Neural cell (in vitro differentiated cells): ENCODE results near the gene ARF1. TPM values are rescaled to one million over a fixed set of nuclear protein-coding genes. Genes with fewer than 3 reads are reported as not detected.

Source experiments
- H2AFZ ChIP-seq: fragments of 200-600, 300-800 bp; sonication (generic), shearing (Covaris generic); 2 replicates; pipeline ENCODE4 v1.6.0; 2014; ENCODE audit warnings: low read depth, mild to moderate bottlenecking, antibody characterized with exemption, low read length, moderate library complexity
- H3F3A ChIP-seq: fragments of 200-600 bp; shearing (Covaris generic); 2 replicates; pipeline ENCODE4 v1.6.1; 2016; ENCODE audit warnings: mild to moderate bottlenecking, moderate library complexity, mixed read lengths, antibody characterized with exemption, low read length; ENCODE audit not compliant: insufficient read depth, poor library complexity, severe bottlenecking
- H3K27ac ChIP-seq: fragments of 200-600, 300-800 bp; sonication (generic), shearing (Covaris generic); 2 replicates; pipeline ENCODE4 v1.5.1; 2014; ENCODE audit warnings: mild to moderate bottlenecking, low read length, moderate library complexity
- H3K27me3 ChIP-seq: fragments of 300-800, 200-600 bp; sonication (generic), shearing (Covaris generic); 2 replicates; pipeline ENCODE4 v1.6.0; 2014; ENCODE audit warnings: mild to moderate bottlenecking, low read depth, low read length, moderate library complexity; ENCODE audit not compliant: insufficient read depth
- H3K36me3 ChIP-seq: fragments of 300-800, 200-600 bp; sonication (generic), shearing (Covaris generic); 2 replicates; pipeline ENCODE4 v1.5.1; 2014; ENCODE audit warnings: mild to moderate bottlenecking, antibody characterized with exemption, low read length, moderate library complexity; ENCODE audit not compliant: insufficient read depth
- H3K4me2 ChIP-seq: fragments of 300-800, 200-600 bp; sonication (generic), shearing (Covaris generic); 2 replicates; pipeline ENCODE4 v1.6.0; 2014; ENCODE audit warnings: mild to moderate bottlenecking, low read length
- H3K4me3 ChIP-seq: fragments of 300-800, 200-600 bp; sonication (generic), shearing (Covaris generic); 2 replicates; pipeline ENCODE4 v1.5.1; 2014; ENCODE audit warnings: mild to moderate bottlenecking, low read length, moderate library complexity
- H3K79me2 ChIP-seq: fragments of 200-600 bp; shearing (Covaris generic); replicated peaks from 2 replicates; pipeline ENCODE4 v1.6.0; 2014; ENCODE audit warnings: mild to moderate bottlenecking, low read length, moderate library complexity; ENCODE audit not compliant: insufficient read depth
- H3K9ac ChIP-seq: fragments of 300-800, 200-600 bp; sonication (generic), shearing (Covaris generic); 2 replicates; pipeline ENCODE4 v1.6.1; 2016; ENCODE audit warnings: mild to moderate bottlenecking, low read length, mixed read lengths
- H3K9me2 ChIP-seq: fragments of 200-600 bp; shearing (Covaris generic); 2 replicates; pipeline ENCODE4 v1.6.1; 2016; ENCODE audit warnings: mild to moderate bottlenecking, low read length, mixed read lengths; ENCODE audit not compliant: insufficient read depth
- H3K9me3 ChIP-seq: fragments of 200-600, 300-800 bp; sonication (generic), shearing (Covaris generic); 2 replicates; pipeline ENCODE4 v1.6.1; 2016; ENCODE audit warnings: mild to moderate bottlenecking, mixed run types, low read length, moderate library complexity, mixed read lengths
- H4K20me1 ChIP-seq: fragments of 200-600 bp; shearing (Covaris generic); 2 replicates; pipeline ENCODE4 v1.6.1; 2016; ENCODE audit warnings: mild to moderate bottlenecking, mixed run types; ENCODE audit not compliant: insufficient read depth
- CTCF ChIP-seq: fragments of 450-650 bp; IDR thresholded peaks from 2 replicates; pipeline ENCODE4 v1.5.1; 2014; ENCODE audit warnings: antibody characterized with exemption, mild to moderate bottlenecking, moderate library complexity; ENCODE audit not compliant: poor library complexity, severe bottlenecking
- EP300 ChIP-seq: fragments of 450-650 bp; conservative IDR thresholded peaks from 2 replicates; pipeline ENCODE4 v1.6.1; 2014; ENCODE audit warnings: antibody characterized with exemption, mild to moderate bottlenecking, moderate library complexity; ENCODE audit not compliant: poor library complexity, severe bottlenecking
- EZH2 ChIP-seq: fragments of 200-600, 300-800 bp; shearing (Covaris generic), sonication (generic); IDR thresholded peaks from 2 replicates; pipeline ENCODE4 v1.6.1; 2014; ENCODE audit warnings: antibody characterized with exemption, low read length, borderline replicate concordance, mild to moderate bottlenecking; ENCODE audit not compliant: insufficient read depth, poor library complexity, severe bottlenecking
- MXI1 ChIP-seq: fragments of 450-650 bp; conservative IDR thresholded peaks from 2 replicates; pipeline ENCODE4 v1.6.1; 2014; ENCODE audit warnings: antibody characterized with exemption, mild to moderate bottlenecking; ENCODE audit not compliant: poor library complexity, severe bottlenecking
- POLR2AphosphoS5 ChIP-seq: IDR thresholded peaks from 2 replicates; pipeline ENCODE4 v1.6.1; 2012
- RAD21 ChIP-seq: fragments of 450-650 bp; conservative IDR thresholded peaks from 2 replicates; pipeline ENCODE4 v1.6.1; 2014; ENCODE audit warnings: antibody characterized with exemption, mild to moderate bottlenecking, moderate library complexity
- REST ChIP-seq: IDR thresholded peaks from 2 replicates; pipeline ENCODE4 v1.6.1; 2012; ENCODE audit warnings: borderline replicate concordance
- SMC3 ChIP-seq: fragments of 450-650 bp; conservative IDR thresholded peaks from 2 replicates; pipeline ENCODE4 v1.6.1; 2014; ENCODE audit warnings: antibody characterized with exemption, mild to moderate bottlenecking, moderate library complexity; ENCODE audit not compliant: poor library complexity
- TAF1 ChIP-seq: IDR thresholded peaks from 2 replicates; pipeline ENCODE4 v1.6.1; 2012; ENCODE audit warnings: low read depth
- polyA plus RNA-seq: library from polyadenylated mRNA; depleted of rRNA; stranded (reverse); fragments of >200 nt; gene quantifications from 2 replicates; pipeline ENCODE4 v1.2.3, GENCODE V29; 2014

ARF1 gene
- polyA plus RNA-seq, 1 donor from 2014 or later: 168 TPM

DNA sequence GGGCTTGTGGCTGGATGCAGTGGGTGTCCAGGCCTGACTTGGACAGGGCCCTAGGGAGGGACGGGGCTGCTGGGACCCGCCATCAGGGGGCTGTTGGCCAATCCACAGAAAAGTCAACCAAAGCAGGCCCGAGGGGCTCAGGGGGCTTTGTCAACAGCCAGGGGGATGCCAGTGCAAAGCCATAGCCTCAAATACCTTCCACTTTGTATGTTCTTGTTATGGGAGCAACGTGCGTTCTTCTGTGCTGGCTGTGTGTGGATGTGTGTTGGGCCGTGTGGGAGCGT is 35.4 kb upstream of the ARF1 start:
- Histone ChIP-seq H3K27ac (no peak overlapping the region), H3K9ac (no peak overlapping the region), H3K36me3 (no peaks in the 10 kb centered on the region), H3K9me2 (no peaks in the 10 kb centered on the region), H3F3A (no peaks in the 10 kb centered on the region), H3K4me3 (no peak overlapping the region), H2AFZ (no peak overlapping the region), H3K4me2 (no peak overlapping the region), H3K79me2 (no peaks in the 10 kb centered on the region), H4K20me1 (no peaks in the 10 kb centered on the region), H3K27me3 (no peaks in the 10 kb centered on the region), H3K9me3 (no peaks in the 10 kb centered on the region)
- TF ChIP-seq CTCF (no peak), SMC3 (no peak), REST (no peak), TAF1 (no peak), EZH2 (no peak), RAD21 (no peak)

DNA sequence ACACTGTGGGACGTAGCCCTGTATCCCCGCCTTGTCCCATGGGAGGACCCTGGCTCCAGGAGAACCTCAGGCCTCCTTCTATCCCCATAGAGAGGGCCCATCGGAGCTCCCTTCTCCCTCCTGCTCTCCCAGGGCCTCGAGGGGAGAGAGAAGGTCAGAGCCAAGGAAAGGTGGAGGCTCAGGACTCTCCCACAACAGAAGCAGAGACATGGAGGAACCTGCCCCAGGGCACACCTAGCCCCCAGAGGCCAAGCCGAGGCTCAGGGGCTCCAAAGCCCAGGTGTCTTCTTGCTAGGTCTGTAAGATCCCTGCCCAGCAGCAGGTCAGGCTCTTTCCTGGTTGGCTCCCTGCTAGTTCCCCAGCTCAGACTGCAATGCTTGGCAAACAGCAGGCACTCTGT is 34.4 kb upstream of the ARF1 start:
- no peak overlapping the region for H3K4me3 ChIP-seq
- H3F3A ChIP-seq: no peaks in the 10 kb centered on the region
- H3K4me2 ChIP-seq: no peak overlapping the region
- H3K9ac ChIP-seq: no peak overlapping the region
- H3K27ac ChIP-seq: no peak overlapping the region
- no peaks in the 10 kb centered on the region for H3K9me2 ChIP-seq
- no peaks in the 10 kb centered on the region for H4K20me1 ChIP-seq
- H3K9me3 ChIP-seq: no peaks in the 10 kb centered on the region
- H3K79me2 ChIP-seq: no peaks in the 10 kb centered on the region
- TF ChIP-seq CTCF (no peak), MXI1 (no peak), TAF1 (no peak), EZH2 (no peak), POLR2AphosphoS5 (no peak), RAD21 (no peak), SMC3 (no peak), REST (no peak), EP300 (no peak)
- H2AFZ ChIP-seq: no peak overlapping the region
- H3K36me3 ChIP-seq: no peaks in the 10 kb centered on the region
- no peaks in the 10 kb centered on the region for H3K27me3 ChIP-seq
